Mucosa of stomach (tissue), 1 donor: ENCODE measurements around the gene MICALL2.
"Not testable (repeated sequence)": the region's sequence is repeated elsewhere in the genome, so short reads cannot be mapped to it uniquely, and the experiment has no call there.

Experiments
- H3K27me3 ChIP-seq: one replicate; pipeline ENCODE4 v1.7.0; 2013; ENCODE audit warnings: mild to moderate bottlenecking, low read length; ENCODE audit not compliant: control insufficient read depth, insufficient read depth
- H3K36me3 ChIP-seq: one replicate; pipeline ENCODE4 v1.7.0; 2013; ENCODE audit warnings: low read length; ENCODE audit not compliant: control insufficient read depth, insufficient read depth
- H3K4me1 ChIP-seq: one replicate; pipeline ENCODE4 v1.7.0; 2013; ENCODE audit warnings: mild to moderate bottlenecking, low read length; ENCODE audit not compliant: control insufficient read depth, insufficient read depth
- H3K4me3 ChIP-seq: one replicate; pipeline ENCODE4 v1.7.0; 2013; ENCODE audit warnings: low read length
- H3K9ac ChIP-seq: one replicate; pipeline ENCODE4 v1.7.0; 2013; ENCODE audit warnings: mild to moderate bottlenecking, low read length, moderate library complexity
- H3K9me3 ChIP-seq: one replicate; pipeline ENCODE4 v1.7.0; 2013; ENCODE audit warnings: mild to moderate bottlenecking, low read length, moderate library complexity; ENCODE audit not compliant: control insufficient read depth
- donor health status: Pancreatic carcinoma.

The MICALL2 gene

DNA sequence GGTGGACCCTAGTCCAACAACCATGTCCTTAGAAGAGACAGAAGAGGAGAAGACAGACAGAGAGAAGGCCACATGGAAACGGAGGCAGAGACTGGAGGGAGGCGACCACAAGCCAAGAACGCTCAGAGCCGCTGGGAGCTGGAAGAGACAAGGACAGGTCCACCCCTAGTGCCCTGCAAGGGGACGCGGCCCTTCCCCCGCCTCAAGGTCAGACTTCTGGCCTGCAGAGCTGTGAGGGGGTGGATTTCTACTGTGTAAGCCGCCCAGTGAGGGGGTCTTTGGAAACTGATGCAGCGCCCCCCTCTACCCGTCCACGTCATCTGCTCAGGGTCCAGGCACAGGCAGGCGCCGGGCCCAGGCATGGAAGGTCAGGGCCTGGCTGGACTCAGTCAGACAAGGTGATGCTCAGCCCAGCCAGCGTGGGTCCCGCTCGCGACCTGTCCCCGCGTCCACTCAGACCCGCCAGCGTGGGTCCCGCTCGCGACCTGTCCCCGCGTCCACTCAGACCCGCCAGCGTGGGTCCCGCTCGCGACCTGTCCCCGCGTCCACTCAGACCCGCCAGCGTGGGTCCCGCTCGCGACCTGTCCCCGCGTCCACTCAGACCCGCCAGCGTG, 15.6 kb downstream of the MICALL2 start:
- not testable (repeated sequence) for H3K36me3 ChIP-seq, H3K27me3 ChIP-seq, H3K9me3 ChIP-seq, H3K9ac ChIP-seq, H3K4me1 ChIP-seq, H3K4me3 ChIP-seq

DNA sequence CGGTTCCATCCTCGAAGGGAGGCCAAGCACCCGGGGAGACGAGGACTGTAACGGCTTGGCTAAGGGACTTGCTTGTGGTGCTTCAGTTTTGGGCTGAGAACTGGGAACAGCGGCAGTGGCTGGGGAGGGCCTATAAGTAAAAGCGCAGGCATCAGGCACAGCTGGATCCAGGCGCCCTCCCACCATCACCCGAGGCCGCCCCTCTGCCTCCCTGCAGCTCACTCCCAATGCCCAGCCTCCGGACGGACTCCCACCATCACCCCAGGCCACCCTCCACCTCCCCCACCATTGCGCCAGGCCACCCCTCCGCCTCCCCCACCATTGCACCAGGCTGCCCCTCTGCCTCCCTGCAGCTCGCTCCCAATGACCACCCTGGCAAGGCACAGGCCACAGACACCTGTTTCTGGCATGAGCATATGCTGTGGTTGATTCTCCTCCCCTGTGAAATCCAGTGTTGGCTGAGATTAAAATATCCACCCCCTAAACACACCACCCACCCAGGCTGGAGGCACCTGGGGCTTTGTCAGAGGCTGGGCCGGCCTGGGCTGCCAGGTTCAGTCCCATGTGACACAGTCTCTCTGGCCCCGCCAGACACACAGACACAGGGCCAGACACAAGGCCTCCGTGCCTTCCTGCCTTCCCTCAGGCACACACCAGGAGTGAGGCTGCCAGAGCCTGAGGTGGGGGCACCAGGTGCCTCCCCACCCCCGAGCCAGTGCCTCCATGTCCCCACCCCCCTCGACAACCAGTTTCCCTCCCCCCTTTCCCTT, 16.7 kb downstream of the MICALL2 start:
- H3K9me3 ChIP-seq = no peaks in the 10 kb centered on the region
- no peaks in the 10 kb centered on the region for H3K4me1 ChIP-seq
- no peaks in the 10 kb centered on the region for H3K27me3 ChIP-seq
- H3K9ac ChIP-seq = no peak overlapping the region
- peaks cover 4% of the 10 kb centered on the region for H3K36me3 ChIP-seq
- no peak overlapping the region for H3K4me3 ChIP-seq

DNA sequence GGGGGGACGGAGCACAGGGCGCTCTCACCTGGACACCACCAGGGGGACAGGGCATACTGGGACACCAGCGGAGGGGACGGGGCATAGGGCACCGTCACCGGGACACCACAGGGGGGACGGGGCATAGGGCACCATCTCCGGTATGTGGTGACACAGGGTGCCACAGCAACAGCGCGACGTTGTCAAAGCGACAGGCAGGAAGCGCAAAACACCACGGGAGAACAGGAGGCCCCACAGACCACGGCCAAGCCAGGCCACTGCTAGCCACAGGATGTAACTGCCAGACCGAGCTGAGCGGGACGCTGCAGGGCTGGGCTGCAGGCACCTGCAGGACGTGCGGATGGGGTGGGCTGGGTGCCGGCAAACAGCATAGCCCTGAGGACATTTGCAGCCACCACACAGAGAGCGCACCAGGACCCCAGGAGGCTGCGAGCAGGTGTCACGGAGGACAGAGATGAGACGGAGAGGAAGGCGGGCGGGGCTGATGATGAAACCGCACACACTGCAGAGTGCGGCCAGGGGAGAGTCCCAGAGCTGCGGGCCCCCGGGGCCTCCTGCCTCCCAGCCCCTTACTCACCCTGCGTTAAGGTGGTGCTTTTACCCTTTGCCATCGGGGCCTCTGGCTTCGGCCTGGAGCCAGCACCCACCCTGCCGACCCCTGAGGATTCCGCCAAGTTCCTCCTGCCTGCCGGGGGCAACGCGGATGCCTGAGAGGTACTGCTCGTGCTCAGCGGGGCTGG, 17.5 kb downstream of the MICALL2 start:
- Histone ChIP-seq H3K4me3 (no peak overlapping the region), H3K9ac (no peak overlapping the region), H3K4me1 (no peaks in the 10 kb centered on the region), H3K36me3 (peaks cover 4% of the 10 kb centered on the region), H3K27me3 (no peaks in the 10 kb centered on the region), H3K9me3 (no peaks in the 10 kb centered on the region)

DNA sequence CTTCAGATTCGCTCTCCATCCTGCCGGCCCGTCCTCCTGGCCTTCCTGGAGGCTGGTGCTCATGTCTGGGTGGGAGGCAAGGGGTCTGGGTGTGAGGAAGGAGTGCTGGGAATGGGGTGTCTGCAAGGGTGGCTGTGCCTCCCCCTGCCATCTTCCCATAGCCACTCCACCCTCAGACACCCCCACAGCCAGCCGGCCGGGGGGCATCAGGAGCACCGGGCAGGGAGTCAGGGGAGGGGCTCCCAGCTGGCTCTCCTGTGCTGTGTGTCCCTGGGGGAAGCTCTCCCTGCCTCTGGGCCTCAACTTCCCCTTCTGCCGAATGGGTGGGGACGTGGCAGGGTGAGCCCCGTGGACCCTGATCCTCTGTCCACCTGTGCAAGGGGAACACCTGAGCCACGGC, 18.6 kb downstream of the MICALL2 start:
- Histone ChIP-seq H3K9me3 (no peaks in the 10 kb centered on the region), H3K4me3 (no peak overlapping the region), H3K36me3 (peaks cover 4% of the 10 kb centered on the region), H3K9ac (no peak overlapping the region), H3K4me1 (no peaks in the 10 kb centered on the region), H3K27me3 (no peaks in the 10 kb centered on the region)

DNA sequence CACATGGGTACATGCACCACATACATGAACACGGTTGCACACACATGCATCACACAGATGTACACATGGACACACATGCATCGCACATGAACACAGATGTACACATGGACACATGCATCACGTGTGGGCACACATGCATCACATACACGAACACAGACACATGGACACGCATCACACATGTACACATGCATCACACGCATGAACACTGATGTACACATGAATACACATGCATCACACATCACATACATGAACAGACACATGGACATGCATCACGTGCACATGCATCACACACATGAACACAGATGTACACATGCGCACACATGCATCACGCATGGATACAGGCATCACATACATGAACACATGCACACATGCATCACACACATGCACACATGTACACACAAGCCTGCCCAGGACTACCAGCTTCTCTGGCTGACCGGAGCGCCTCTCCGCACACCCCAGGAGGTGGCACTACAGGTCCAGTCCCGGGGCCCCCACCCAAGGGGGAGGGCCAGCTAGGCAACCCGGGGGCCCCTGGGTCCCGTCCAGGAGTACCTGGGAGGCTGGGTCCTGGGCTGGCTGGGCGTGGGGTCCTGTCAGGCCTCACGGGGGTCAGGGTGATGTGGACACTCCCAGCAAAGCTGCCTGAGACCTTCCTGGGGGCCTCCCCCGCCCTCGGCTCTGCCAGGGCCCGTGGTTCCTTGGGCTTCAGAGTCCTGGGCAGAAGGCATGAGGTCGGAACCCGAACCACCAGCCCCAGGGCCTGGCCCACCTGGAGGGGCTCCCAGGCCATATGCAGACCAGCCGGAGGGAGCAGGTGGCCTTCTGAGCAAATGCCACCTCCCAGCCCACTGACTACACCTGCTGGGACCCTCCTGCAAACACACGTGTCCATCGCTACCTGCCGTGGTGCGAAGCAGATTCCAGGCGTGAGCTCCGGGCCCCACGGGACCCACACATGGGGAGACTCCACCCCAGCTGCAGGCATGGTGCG, 19.6 kb downstream of the MICALL2 start:
- H3K4me1 ChIP-seq = no peaks in the 10 kb centered on the region
- no peak overlapping the region for H3K4me3 ChIP-seq
- H3K27me3 ChIP-seq = no peaks in the 10 kb centered on the region
- no peaks in the 10 kb centered on the region for H3K9me3 ChIP-seq
- H3K36me3 ChIP-seq = peaks cover 4% of the 10 kb centered on the region
- H3K9ac ChIP-seq = no peak overlapping the region

DNA sequence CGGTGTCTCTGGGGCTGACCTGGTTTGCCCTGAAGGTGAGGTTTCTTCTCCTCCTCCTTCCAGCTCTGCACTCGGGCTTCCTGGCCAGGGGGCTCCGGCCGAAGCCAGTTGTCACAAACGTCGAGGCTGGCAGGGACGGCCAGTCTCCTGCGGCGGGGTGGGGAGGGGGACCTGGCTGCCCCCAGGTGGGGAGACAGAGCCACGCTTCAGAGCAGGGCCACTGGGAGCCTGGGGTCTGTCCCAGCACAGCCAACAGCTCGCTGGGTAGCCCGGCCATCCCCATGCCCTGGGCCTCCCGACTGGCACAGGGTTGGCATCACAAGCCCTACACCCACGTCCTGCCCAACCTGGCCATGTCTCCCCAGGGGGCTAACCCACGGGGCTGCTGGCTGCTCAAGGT, 20.4 kb downstream of the MICALL2 start:
- H3K27me3 ChIP-seq = no peaks in the 10 kb centered on the region
- H3K4me1 ChIP-seq = no peaks in the 10 kb centered on the region
- peaks cover 7% of the 10 kb centered on the region for H3K36me3 ChIP-seq
- no peaks in the 10 kb centered on the region for H3K9me3 ChIP-seq
- H3K4me3 ChIP-seq = no peak overlapping the region
- no peak overlapping the region for H3K9ac ChIP-seq

DNA sequence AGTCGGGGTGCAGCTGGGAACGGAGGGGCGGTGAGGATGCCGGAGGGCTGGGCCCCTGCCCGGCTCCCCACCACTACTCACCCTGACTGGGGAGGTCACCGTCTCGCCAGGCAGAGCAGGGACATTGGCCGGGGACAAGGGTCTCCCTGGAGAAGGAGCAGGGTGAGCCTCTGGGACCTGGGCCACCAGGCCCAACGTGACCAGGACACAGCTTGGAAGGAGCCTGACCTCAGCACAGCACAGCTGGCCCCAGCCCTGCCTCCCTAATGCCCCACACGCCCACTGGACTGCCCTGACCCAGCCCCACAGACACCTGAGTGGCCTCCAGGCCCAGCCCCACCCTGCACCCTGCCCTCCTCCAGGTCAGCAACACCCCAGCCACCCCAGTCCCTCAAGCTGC, 21.1 kb downstream of the MICALL2 start:
- Histone ChIP-seq H3K4me1 (no peaks in the 10 kb centered on the region), H3K36me3 (peaks cover 9% of the 10 kb centered on the region), H3K9me3 (no peaks in the 10 kb centered on the region), H3K4me3 (no peak overlapping the region), H3K27me3 (no peaks in the 10 kb centered on the region), H3K9ac (no peak overlapping the region)

DNA sequence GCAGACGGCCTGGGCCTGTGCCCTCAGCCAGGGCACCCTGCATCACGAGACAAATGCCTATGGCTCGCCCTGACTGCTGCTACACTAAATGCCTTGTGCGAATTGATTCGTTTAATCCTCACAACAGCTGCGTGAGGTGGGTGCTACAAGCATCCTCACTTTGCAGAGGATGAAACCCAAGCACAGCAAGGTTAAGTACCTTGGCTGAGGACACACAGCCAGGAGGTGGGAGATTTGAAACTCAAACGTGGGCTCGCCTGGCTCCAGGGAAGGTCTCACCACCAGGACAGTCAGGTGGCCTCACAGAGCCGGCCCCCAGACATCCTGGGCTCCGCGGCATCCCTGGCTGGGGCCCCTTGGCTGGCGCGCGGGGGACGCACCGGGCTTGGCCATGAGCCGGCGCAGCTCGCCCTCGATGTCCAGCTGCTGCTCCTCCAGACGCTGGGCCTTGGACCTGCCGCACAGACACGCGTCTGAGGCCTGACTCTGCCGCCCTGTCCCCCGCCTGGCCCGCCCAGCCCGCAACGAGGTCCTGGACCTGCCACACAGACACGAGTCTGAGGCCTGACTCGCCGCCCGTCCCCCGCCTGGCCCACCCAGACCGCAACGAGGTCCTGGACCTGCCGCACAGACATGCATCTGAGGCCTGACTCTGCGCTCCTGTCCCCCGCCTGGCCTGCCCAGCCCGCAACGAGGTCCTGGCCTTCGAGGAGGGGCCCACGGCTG, 22.0 kb downstream of the MICALL2 start:
- Histone ChIP-seq H3K27me3 (peaks cover under 1% of the 10 kb centered on the region), H3K9ac (no peak overlapping the region), H3K4me1 (peaks cover 8% of the 10 kb centered on the region), H3K4me3 (no peak overlapping the region), H3K9me3 (no peaks in the 10 kb centered on the region), H3K36me3 (peaks cover 9% of the 10 kb centered on the region)

DNA sequence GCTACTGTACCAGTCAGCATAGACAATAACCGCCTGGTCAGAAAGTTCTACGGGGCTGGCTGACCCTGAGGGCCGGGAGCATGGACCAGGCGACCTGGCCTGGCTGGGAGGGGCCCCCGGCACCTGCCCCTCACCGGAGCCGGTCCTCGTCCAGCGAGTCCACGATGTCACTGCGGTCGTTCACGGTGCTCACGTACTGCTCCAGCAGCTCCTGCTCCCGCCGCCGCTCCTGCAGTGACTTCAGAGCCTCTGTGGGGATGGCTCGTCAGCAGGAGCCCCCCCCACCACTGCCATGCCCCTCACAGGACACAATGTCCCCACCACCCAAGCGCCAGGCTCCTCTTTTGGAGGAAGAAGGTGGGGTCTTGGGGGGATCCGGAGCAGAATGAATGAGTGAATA, 22.7 kb downstream of the MICALL2 start:
- no peak overlapping the region for H3K4me3 ChIP-seq
- H3K9me3 ChIP-seq = no peaks in the 10 kb centered on the region
- peaks cover 3% of the 10 kb centered on the region for H3K27me3 ChIP-seq
- H3K36me3 ChIP-seq = peaks cover 8% of the 10 kb centered on the region
- H3K4me1 ChIP-seq = peaks cover 12% of the 10 kb centered on the region
- H3K9ac ChIP-seq = no peak overlapping the region

DNA sequence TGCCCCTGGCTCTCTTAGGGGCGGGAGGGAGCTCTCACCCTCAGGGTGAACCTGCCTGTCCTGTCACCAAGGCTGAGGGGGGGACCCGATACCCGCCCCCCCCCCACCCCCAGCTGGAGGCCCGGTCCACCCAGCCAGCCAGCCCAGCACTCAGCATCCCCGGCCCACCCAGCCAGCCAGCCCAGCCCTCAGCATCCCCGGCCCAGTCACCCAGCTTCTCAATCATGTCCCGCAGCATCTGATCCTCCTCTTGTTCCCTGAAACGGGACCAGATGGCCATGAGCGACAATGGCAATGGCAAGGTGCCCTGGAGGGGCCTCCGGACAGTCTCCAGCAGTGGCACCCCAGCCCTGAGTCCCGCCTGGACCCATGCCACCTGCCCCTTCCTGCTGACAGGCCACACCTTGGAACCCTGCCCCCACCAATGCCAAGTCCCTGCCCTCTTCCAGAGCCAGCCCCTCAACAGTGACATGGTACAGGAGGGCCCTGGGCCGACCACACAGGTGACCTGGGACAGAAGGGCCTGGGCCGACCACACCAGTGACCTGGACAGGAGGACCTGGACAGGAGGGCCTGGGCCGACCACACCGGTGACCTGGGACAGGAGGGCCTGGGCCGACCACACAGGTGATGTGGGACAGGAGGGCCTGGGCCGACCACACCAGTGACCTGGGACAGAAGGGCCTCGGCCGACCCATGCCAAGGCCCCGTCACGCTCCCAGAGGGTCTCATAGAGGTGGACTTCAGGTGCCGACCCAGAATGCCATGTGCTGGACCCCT, 24.2 kb downstream of the MICALL2 start:
- peaks cover 5% of the 10 kb centered on the region for H3K36me3 ChIP-seq
- H3K4me3 ChIP-seq = no peak overlapping the region
- H3K27me3 ChIP-seq = peaks cover 12% of the 10 kb centered on the region
- no peak overlapping the region for H3K9ac ChIP-seq
- H3K9me3 ChIP-seq = no peaks in the 10 kb centered on the region
- peaks cover 12% of the 10 kb centered on the region for H3K4me1 ChIP-seq
